Measurements from ENCODE around the gene TAS2R9.

DNA sequence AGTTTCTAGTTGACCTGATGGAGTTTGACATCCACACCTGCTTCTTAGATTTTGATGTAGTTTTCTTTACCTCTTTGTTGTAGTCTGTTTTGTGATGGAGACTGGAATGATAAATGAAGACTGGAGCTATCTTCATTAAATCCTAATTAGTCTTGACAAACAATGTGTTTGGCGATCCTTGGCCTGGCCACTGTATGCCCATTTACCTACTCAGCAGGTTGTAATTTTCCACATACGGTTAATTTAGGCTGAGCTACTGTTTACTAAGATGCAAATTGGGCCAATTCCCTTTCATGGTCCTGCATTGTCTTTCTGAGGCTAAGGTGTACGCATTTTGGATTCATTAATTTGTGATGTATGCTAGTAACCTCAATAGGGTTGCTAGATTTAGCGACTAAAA, 7.4 kb downstream of the TAS2R9 start, which contains the start of gene TAS2R7:
- TF ChIP-seq POLR2A (IDR thresholded peaks at IDR 0.05; ENCODE audit: low read depth), result no peak
- TF ChIP-seq, protein P1, sequence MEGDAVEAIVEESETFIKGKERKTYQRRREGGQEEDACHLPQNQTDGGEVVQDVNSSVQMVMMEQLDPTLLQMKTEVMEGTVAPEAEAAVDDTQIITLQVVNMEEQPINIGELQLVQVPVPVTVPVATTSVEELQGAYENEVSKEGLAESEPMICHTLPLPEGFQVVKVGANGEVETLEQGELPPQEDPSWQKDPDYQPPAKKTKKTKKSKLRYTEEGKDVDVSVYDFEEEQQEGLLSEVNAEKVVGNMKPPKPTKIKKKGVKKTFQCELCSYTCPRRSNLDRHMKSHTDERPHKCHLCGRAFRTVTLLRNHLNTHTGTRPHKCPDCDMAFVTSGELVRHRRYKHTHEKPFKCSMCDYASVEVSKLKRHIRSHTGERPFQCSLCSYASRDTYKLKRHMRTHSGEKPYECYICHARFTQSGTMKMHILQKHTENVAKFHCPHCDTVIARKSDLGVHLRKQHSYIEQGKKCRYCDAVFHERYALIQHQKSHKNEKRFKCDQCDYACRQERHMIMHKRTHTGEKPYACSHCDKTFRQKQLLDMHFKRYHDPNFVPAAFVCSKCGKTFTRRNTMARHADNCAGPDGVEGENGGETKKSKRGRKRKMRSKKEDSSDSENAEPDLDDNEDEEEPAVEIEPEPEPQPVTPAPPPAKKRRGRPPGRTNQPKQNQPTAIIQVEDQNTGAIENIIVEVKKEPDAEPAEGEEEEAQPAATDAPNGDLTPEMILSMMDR (IDR thresholded peaks at IDR 0.05), result no peak
- no peak for TF ChIP-seq POLR2AphosphoS5 (IDR thresholded peaks at IDR 0.05)
- TF ChIP-seq EP300 (IDR thresholded peaks at IDR 0.05), result no peak
